Progenitor cell of endocrine pancreas (in vitro differentiated cells): ENCODE data around the gene PARD6G. TPM values are rescaled to one million over a fixed set of nuclear protein-coding genes. Genes with fewer than 3 reads are reported as not detected.
A peak's percentile ranks its signal among the peaks of the same experiment; 100 is the strongest.

Experiments used
- DNase-seq: peaks from one replicate; pipeline ENCODE4 v3.0.0; 2021; ENCODE audit warnings: low spot score; ENCODE audit not compliant: unreplicated experiment
- H3K27ac Mint-ChIP-seq: 2 replicates; pipeline ENCODE4 v1.8.0; 2021; ENCODE audit warnings: mild to moderate bottlenecking, moderate library complexity, mixed read lengths
- H3K27me3 Mint-ChIP-seq: 2 replicates; pipeline ENCODE4 v1.8.0; 2021; ENCODE audit warnings: mixed read lengths
- H3K36me3 Mint-ChIP-seq: 2 replicates; pipeline ENCODE4 v1.8.0; 2022; ENCODE audit warnings: mixed read lengths; ENCODE audit not compliant: insufficient read depth
- H3K4me1 Mint-ChIP-seq: 2 replicates; pipeline ENCODE4 v1.8.0; 2021; ENCODE audit warnings: low read depth, mixed read lengths
- H3K4me3 Mint-ChIP-seq: 2 replicates; pipeline ENCODE4 v1.8.0; 2021; ENCODE audit warnings: low read depth, mild to moderate bottlenecking, moderate library complexity, mixed read lengths
- H3K9me3 Mint-ChIP-seq: 2 replicates; pipeline ENCODE4 v1.8.0; 2021; ENCODE audit warnings: low read depth, mixed read lengths
- total RNA-seq: library from RNA; stranded (reverse); gene quantifications from 2 replicates; pipeline ENCODE4 v1.2.1, GENCODE V29; 2021
- TF ChIP-seq, protein P1 (sequence below): fragments of 200-600 bp; sonication (generic); IDR thresholded peaks from one replicate; pipeline ENCODE4 v1.5.0; 2021; ENCODE audit warnings: antibody characterized with exemption, mild to moderate bottlenecking; ENCODE audit not compliant: unreplicated experiment

PARD6G gene
- total RNA-seq, 1 donor from 2014 or later, result 25.8 TPM

- H3K9me3 Mint-ChIP-seq, result no peaks in the 10 kb centered on the region
- no peaks in the 10 kb centered on the region for H3K27me3 Mint-ChIP-seq
- no peak overlapping the region for H3K27ac Mint-ChIP-seq
- H3K36me3 Mint-ChIP-seq, result peaks cover 15% of the 10 kb centered on the region
- H3K4me3 Mint-ChIP-seq, result no peak overlapping the region
- H3K4me1 Mint-ChIP-seq, result no peaks in the 10 kb centered on the region
- no peak for DNase-seq
- TF ChIP-seq, protein P1, sequence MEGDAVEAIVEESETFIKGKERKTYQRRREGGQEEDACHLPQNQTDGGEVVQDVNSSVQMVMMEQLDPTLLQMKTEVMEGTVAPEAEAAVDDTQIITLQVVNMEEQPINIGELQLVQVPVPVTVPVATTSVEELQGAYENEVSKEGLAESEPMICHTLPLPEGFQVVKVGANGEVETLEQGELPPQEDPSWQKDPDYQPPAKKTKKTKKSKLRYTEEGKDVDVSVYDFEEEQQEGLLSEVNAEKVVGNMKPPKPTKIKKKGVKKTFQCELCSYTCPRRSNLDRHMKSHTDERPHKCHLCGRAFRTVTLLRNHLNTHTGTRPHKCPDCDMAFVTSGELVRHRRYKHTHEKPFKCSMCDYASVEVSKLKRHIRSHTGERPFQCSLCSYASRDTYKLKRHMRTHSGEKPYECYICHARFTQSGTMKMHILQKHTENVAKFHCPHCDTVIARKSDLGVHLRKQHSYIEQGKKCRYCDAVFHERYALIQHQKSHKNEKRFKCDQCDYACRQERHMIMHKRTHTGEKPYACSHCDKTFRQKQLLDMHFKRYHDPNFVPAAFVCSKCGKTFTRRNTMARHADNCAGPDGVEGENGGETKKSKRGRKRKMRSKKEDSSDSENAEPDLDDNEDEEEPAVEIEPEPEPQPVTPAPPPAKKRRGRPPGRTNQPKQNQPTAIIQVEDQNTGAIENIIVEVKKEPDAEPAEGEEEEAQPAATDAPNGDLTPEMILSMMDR, result no peak
These were observed 109.3 kb downstream of the PARD6G start for GRCh38 chr18:80137976-80138375.

- H3K36me3 Mint-ChIP-seq, result peaks cover 15% of the 10 kb centered on the region
- H3K27me3 Mint-ChIP-seq, result no peaks in the 10 kb centered on the region
- no peak overlapping the region for H3K4me3 Mint-ChIP-seq
- peak overlapping the region; percentile 31 for H3K27ac Mint-ChIP-seq
- no peaks in the 10 kb centered on the region for H3K9me3 Mint-ChIP-seq
- no peak for DNase-seq
- H3K4me1 Mint-ChIP-seq, result no peaks in the 10 kb centered on the region
- TF ChIP-seq, protein P1, result no peak
These were observed 110.2 kb downstream of the PARD6G start for GRCh38 chr18:80137137-80137536.

- peaks cover 15% of the 10 kb centered on the region for H3K36me3 Mint-ChIP-seq
- H3K4me1 Mint-ChIP-seq, result no peaks in the 10 kb centered on the region
- no peak for DNase-seq
- no peak overlapping the region for H3K27ac Mint-ChIP-seq
- H3K9me3 Mint-ChIP-seq, result no peaks in the 10 kb centered on the region
- no peak overlapping the region for H3K4me3 Mint-ChIP-seq
- TF ChIP-seq, protein P1, result no peak
- H3K27me3 Mint-ChIP-seq, result no peaks in the 10 kb centered on the region
These were observed 110.6 kb downstream of the PARD6G start for GRCh38 chr18:80136679-80137078.

GRCh38 chr18:80135136-80135535, 112.2 kb downstream of the PARD6G start:
- Mint-ChIP-seq H3K36me3 (peaks cover 19% of the 10 kb centered on the region), H3K27me3 (no peaks in the 10 kb centered on the region), H3K4me3 (no peak overlapping the region), H3K4me1 (no peaks in the 10 kb centered on the region), H3K27ac (no peak overlapping the region), H3K9me3 (no peaks in the 10 kb centered on the region)
- TF ChIP-seq, protein P1, result no peak
- DNase-seq, result no peak

GRCh38 chr18:80133124-80133523, 114.2 kb downstream of the PARD6G start:
- Mint-ChIP-seq H3K4me1 (peaks cover 2% of the 10 kb centered on the region), H3K27me3 (no peaks in the 10 kb centered on the region), H3K9me3 (no peaks in the 10 kb centered on the region), H3K4me3 (no peak overlapping the region), H3K36me3 (peaks cover 17% of the 10 kb centered on the region), H3K27ac (peak overlapping the region; percentile 41)
- TF ChIP-seq, protein P1, result no peak
- no peak for DNase-seq
